Erythroblast (primary cell): Measurements from ENCODE around the gene HDAC4.

ENCODE experiments used
- GATA1 ChIP-seq: IDR thresholded peaks from 2 replicates; pipeline ENCODE4 v1.6.1; 2011; ENCODE audit warnings: low read depth, mild to moderate bottlenecking, control low read depth, low read length, moderate library complexity
- POLR2A ChIP-seq: IDR thresholded peaks from 2 replicates; pipeline ENCODE4 v1.6.1; 2011; ENCODE audit warnings: mild to moderate bottlenecking, low read length

- TF ChIP-seq POLR2A, result no peak
- TF ChIP-seq GATA1, result no peak
Observed at GRCh38 chr2:239257511-239257937, 143.3 kb downstream of the HDAC4 start.
